Activated gamma-delta T cell treated with Interleukin-2 at 50 U/mL for 16 hours (primary cell): ENCODE results near the gene DUOX1.
"Not testable (repeated sequence)": the region's sequence is repeated elsewhere in the genome, so short reads cannot be mapped to it uniquely, and the experiment has no call there.

Experiments
- DNase-seq: peaks from one replicate; pipeline ENCODE4 v3.0.0-alpha.2; 2020

The DUOX1 gene

DNA sequence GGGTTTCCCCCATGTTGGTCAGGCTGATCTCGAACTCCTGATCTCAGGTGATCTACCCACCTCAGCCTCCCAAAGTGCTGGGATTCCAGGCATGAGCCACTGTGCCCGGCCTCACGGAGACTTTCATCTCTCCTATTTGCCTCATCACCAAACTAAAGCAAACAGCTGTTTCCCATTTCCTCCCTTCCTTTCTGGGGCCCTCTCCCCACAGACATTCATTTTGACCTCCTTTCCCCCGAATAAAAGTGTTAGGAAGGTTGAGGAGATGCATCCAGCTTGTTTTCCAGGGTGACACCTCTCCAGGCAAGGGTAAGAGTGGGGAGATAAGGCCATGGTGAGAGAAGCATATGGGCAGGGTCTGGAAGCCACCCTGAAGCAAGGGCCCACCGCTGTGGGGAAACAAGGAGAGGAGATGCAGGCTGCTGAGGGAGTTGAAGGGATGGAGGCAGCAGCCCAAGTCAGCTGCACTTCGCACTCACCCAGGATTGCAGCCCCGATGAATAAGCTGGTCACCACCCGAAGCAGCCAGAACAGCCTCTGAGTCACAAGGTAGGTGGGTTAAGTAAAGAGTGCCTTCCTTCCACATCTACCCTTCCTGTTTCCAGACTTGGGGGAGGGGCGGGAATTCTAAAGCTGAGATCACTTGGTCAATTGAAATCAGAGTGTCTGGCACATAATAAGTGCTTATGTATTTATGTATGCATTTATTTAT, 7.9 kb upstream of the DUOX1 start:
- no peak for DNase-seq

GRCh38 chr15:45122719-45123118, 7.1 kb upstream of the DUOX1 start:
- no peak for DNase-seq

DNA sequence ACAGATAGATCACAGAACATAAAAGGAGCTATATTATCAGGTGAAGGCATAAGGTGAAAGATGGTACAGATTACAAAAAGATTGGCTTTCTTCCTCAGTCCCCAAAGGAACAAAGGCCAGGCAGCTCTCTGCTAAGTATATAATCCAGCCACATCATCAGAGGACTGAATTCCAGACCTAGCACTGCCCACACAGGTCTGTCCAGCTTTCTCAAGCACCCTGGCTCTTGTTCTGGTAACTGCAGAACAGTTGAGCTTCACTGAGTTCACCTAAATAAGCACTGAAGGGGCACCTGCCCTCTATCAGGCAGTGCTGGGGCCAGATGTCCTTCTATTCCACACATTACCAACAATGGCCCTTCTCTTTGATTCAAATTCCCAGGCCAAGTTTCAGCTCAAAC, 6.4 kb upstream of the DUOX1 start:
- no peak for DNase-seq

DNA sequence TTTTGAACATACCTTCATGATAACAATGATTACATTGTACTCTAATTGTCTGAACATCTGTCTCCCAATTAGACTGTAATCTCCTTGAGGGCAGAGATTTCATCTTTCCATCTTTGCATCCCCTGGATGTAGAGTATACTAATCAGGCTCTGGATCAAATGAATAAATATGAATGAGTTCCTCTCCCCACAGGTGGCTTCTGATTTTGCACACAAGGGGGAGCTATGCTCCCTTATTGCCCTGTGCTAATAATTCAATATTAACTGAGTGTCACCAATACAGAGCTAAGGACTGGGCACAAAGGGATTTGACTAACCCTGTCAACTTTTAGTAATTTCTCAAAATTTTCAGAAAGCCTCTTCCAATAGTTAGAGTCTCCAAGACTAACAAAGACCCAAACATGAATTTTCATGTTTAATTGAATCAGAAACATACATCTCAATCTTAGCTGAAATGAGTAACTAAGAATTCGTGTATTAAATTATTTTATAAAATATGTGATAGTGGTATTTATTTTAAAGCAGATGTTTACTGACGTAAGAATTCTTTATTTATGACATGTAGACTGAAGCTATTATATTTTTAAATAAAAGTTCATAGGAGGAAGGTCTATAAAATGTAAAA, 3.1 kb upstream of the DUOX1 start:
- peak; percentile 38 for DNase-seq

DNA sequence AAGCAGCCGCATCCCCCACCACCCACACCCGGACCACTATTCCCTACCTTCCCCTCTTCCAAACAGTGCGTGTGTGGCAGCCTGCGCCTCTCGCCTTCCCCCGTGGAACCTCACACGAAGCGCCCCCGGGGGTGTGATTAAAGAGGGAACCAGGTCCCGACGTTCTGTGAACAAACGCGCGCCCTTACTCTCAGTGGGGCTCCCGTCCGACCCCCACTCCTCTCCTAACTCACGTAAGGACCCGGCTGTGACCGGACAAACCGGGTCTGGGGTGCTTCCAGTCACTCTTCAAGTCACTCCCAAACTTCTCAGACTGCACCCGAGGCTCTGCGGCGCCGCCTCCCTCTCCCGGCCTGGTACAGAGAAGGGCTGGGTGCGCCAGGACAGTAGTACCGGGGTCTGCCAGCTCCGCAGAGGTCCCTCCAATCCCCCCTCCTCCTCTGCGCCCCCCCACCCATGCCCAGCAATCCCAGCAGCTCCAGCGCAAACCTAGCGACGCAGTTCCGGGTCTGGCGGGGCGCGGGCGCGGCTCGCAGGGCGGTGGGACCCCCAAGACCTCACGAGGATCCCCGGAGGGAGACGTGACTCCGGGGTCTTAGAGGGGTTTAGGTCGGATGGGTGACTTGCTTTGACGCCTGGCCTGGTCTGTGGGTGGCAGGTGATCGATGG, 689 bp upstream of the DUOX1 start:
- DNase-seq, result no peak

- DNase-seq, result no peak
Measured at GRCh38 chr15:45130291-45131000, 652 bp downstream of the DUOX1 start.

DNA sequence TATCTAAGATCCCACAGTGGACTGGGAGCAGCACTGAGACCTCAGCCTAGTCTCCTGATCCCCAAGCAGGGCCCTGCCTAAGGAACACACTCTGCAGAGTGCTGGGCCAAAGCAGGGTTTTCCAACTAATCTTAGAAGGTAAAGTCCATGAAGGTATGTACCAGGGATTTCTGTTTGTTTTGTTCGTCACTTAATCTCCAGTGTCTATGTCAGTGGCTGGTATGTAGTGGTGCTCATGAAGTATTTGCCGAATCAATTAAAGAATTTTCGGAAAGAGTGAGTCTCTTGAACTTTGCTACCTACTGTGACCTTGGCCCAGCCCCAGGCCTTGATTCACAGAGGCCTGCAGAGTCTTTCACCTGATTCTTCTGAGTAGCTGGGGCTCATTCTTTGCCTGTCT, 1.7 kb downstream of the DUOX1 start:
- no peak for DNase-seq

DNA sequence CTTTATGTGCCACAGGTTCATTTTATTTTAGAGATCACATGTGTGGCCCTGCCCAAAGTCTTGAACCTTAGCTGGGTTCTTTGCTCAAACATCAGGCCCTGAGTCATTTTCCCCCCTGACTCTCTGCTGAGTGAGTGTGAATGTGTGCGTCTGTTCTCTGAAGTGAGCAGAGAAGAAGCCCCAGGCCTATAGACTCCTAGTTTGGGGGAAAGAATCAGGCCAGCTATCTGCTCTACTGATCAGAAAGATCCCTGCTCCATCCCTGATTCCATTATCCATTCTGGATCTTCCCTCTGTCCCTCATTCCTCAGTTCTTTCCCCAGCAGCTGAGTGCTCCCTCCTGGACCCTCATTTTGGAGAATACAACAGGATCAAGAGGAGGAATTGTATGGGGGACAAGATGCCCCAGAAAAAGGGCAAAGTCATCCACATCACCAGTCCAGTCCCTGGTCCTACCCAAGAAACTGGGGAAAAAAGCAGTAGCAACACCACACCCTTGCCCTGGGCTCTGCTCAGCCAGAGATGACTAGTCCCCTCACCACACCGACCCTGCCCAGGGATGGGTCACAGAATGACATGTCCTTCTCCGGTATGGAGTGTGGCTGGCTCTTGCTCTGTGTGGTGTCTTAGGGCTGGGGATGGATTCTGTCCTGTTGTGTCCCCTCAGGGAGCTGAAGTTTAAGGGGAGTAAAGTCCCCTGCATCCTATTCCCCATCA, 3.2 kb downstream of the DUOX1 start:
- DNase-seq, result no peak

DNA sequence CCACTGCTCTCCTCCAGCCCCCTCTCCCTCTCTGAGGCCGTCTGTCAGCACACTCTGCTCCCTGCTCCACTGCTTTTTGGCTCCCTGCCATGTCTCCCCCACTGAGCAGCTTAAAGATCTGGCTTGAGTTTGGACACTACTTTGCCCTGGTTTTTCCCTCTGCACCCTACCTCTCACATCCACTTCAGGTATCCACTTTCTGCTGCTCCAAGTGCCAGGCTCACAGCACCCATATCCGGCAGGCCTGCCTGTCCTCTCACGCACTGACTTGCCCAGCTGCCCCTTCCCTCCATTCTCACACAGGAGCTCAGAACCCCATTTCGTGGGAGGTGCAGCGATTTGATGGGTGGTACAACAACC, 3.7 kb downstream of the DUOX1 start:
- DNase-seq, result no peak

GRCh38 chr15:45134046-45134445, 4.3 kb downstream of the DUOX1 start:
- DNase-seq, result no peak

DNA sequence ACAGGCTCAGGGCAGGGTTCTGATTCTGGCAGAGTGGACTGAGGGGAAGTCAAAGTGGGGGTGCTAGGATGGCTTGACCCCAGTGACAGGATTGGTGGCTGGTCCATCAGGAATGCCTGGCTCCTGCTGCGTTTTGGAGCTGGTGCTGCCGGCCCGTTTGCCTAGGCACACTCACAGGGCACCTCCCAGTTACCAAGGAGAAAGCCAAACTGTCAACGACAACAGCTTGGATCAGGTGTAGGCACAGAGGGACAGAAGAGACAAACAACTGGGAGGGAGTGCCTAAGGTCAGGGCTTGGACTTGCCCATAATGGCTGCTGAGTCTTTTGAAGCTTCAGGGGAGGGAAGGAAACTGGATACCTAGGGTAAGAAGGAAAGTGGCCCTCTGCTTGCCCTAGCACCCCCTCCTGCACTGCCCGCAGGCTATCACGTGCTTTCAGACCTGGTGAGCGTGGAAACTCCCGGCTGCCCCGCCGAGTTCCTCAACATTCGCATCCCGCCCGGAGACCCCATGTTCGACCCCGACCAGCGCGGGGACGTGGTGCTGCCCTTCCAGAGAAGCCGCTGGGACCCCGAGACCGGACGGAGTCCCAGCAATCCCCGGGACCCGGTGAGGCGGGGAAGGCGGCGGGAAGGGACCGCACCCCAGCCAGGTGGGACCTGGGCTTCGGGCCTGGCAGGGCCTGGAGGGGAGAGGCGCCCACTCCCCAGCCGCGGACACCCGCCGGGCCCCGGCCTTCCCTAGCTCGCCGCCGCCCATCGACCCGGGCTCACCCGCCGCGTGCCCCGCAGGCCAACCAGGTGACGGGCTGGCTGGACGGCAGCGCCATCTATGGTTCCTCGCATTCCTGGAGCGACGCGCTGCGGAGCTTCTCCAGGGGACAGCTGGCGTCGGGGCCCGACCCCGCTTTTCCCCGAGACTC, 5.1 kb downstream of the DUOX1 start:
- no peak for DNase-seq

DNA sequence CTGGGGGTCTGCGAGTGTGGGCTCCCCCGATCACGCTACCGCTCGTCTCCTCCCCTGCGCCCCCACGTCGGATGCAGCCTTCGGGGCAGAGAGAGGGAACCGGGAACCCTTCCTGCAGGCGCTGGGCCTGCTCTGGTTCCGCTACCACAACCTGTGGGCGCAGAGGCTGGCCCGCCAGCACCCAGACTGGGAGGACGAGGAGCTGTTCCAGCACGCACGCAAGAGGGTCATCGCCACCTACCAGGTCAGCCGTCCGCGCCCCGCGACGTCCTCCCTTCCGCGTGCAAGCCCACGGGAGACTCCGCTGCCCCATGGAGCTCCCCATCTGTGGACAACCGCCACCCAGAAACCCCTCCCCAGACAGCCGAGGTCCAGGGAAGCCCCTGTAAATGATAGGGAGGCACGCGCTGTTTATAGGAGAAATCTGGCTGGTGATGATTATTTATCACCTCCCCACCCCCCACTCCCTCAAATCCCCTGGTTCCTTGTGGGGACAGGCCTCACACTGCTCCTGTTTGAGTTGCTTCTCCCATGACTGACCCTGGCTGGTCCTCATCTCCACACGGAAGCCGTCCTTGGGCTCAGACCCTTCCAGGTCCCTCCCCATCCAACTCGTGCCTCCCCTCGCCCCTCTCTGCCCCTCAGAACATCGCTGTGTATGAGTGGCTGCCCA, 6.0 kb downstream of the DUOX1 start:
- DNase-seq, result not testable (repeated sequence)

GRCh38 chr15:45136378-45136764, 6.6 kb downstream of the DUOX1 start:
- DNase-seq, result no peak

GRCh38 chr15:45137703-45138102, 7.9 kb downstream of the DUOX1 start:
- DNase-seq, result no peak

DNA sequence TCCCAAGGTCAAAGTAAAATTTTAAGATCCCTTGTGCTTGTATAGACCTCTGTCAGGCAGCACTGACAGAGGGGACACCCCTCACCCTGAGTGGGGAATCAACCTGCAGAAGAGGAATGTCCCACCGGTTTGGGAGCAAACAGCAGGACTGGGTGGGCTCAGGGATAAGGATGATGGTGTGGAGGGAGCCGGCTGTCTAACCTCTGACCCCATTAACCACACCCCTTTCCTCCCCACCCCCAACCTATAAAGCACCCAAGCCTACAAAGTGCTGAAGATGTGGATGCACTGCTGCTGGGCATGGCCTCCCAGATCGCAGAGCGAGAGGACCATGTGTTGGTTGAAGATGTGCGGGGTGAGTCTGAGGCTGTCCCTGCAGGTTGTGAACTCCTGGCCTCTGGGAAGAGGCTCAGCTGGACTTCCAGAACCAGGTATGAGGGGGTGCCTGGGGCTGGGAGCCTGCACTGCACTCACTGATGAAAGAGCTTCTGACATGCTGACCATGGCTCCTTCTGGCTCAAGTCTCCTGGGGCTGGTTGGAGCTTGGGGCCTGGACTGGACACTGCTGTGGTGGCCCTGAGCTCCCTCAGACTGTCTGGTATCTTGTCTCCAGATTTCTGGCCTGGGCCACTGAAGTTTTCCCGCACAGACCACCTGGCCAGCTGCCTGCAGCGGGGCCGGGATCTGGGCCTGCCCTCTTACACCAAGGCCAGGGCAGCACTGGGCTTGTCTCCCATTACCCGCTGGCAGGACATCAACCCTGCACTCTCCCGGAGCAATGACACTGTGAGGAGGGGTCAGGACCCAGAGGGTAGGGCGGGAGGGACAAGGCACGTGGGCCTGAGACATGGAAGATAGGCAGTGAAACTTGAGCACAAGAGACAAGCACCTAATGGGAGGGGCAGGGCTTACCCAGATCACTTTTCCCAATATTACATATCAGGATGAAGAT, 9.3 kb downstream of the DUOX1 start:
- no peak for DNase-seq

DNA sequence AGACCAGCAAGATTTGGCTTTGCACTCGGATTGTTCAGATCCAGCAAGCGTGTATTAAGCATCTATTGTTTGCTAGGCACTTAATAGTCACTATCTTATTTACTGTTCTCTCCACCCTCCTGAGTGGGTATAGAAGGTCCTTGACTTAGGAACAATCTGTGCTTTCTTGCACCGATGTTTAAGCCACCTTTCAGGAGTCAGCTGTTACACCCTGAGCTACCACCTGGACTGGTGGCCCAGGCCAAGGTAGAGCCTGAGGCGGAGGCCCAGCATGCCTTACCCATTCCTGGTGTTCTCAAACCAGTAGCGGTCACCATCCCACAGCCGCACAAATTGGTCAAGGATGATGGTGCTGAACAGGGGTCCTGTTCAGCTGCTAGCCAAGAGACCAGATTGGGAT, 10.0 kb downstream of the DUOX1 start:
- DNase-seq, result no peak

DNA sequence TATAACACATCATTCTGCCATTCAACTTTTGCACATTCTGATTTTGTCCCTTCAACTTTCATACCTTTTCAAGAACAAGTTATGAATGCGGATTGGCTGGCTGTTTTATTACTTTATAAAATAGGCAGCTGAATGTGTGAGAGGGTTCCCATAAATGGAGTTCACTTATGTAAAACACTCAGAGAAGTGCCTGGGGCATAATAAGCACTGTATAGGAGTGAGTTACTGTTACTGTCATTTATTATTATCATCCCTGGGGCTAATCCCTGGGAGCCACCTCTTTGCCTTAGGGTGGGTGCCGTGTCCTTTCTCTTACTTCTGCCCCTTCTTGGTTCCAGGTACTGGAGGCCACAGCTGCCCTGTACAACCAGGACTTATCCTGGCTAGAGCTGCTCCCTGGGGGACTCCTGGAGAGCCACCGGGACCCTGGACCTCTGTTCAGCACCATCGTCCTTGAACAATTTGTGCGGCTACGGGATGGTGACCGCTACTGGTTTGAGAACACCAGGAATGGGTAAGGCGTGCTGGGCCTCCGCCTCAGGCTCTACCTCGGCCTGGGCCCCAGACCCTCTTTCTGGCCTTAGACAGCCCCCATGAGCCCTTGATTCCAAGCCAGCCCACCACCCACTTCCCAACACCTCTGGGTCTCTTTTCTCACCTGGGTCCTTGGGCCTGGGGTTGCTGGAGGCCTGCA, 10.9 kb downstream of the DUOX1 start:
- DNase-seq, result no peak

GRCh38 chr15:45141386-45141785, 11.6 kb downstream of the DUOX1 start:
- DNase-seq, result no peak

DNA sequence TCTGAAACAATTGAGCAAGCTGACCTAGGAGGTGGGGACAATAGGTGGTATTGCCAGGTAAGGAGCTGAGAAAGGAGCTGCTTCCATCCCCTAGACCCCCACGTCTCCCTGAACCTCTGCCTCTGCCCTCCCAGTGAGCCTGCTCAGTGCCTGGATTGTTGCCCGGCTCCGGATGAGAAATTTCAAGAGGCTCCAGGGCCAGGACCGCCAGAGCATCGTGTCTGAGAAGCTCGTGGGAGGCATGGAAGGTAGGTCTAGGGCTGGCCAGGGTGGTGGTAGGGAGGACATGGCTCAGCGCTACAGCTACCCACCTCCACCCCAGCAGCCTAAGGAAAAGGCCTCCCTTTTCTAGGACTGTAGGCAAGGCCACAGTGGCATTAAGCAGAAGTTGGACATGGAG, 13.3 kb downstream of the DUOX1 start:
- DNase-seq, result no peak

GRCh38 chr15:45143946-45144345, 14.2 kb downstream of the DUOX1 start:
- DNase-seq, result no peak
